ENCODE measurements around the gene LPAR6.

Gene LPAR6

DNA sequence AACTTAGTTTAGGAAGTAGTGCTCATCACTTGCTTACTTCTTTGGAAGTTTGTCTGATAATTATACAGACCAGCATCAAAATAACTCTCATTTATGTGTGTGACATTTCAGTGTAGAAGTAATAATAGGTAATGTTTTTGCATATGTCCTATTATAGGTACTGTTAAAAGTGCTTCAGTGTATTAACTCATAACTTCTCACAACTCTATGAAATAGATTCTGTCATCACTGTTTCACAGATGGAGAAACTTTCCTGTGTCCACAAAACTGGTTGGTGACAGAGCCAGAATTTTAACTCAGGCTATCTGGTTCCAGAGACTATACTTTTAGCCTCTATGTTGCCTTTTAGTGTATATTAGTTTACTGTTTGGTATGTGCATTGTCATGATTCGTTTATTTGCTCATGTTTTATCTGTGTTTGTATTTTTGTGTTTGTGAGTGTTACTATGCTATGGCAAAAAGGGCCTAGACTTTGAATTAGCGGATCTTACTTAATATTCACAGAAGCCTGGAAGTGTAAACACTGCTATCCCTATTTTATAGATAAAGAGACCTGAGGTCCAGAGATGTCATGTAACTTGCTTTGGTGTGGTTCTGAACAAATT, 12.7 kb downstream of the LPAR6 start:
- TF ChIP-seq, protein P1, sequence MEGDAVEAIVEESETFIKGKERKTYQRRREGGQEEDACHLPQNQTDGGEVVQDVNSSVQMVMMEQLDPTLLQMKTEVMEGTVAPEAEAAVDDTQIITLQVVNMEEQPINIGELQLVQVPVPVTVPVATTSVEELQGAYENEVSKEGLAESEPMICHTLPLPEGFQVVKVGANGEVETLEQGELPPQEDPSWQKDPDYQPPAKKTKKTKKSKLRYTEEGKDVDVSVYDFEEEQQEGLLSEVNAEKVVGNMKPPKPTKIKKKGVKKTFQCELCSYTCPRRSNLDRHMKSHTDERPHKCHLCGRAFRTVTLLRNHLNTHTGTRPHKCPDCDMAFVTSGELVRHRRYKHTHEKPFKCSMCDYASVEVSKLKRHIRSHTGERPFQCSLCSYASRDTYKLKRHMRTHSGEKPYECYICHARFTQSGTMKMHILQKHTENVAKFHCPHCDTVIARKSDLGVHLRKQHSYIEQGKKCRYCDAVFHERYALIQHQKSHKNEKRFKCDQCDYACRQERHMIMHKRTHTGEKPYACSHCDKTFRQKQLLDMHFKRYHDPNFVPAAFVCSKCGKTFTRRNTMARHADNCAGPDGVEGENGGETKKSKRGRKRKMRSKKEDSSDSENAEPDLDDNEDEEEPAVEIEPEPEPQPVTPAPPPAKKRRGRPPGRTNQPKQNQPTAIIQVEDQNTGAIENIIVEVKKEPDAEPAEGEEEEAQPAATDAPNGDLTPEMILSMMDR (IDR thresholded peaks at IDR 0.05; ENCODE audit: insufficient read depth, low read length, missing control alignments): no peak
- no peak overlapping the region for H3K4me3 ChIP-seq (ENCODE audit: low read depth, low read length)
- POLR2A ChIA-PET: no interaction called here
- DNase-seq (ENCODE audit: low read depth, low spot score): no peak
- CTCF ChIA-PET: interaction anchor here (1.4 kb wide), 1 partner anchor 15 kb away, joined by 3 read pairs; no protein-coding TSS in a partner anchor

DNA sequence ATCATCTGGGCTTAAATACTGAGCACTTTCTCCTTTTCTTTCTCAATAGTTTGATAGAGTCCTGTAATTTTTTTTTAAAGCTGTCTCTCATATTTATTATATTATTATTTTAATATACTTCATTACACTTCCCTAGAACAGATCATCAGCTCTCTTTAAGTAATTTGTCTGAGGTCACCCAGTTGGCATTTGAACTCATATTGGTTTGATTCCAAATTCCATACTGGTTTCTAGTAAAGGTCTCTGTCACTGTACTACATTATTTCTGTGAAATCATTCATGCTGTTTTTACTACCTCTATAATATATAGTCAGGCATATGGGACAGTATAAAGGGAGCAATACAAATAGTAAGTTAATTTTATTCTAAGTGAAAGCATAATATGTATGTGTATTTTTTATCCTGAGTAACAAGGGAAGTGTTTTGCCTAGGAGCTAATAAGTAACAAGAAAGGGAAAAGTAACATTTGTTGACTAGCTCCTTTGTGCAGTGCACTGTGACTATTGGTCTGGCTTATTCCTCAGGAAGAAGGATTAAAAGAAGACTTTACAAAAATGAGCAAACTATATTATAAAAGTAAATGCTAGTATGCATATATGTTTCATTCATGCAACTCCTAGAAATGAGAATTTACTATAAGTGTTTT, 14.3 kb downstream of the LPAR6 start:
- H3K4me3 ChIP-seq (ENCODE audit: low read depth, low read length): no peak overlapping the region
- TF ChIP-seq, protein P1 (IDR thresholded peaks at IDR 0.05; ENCODE audit: insufficient read depth, low read length, missing control alignments): no peak
- ChIA-PET CTCF (interaction anchor here (0.9 to 1.6 kb wide), 4 partner anchors 16 to 182 kb away, joined by 3 to 8 read pairs (median 5); no protein-coding TSS in a partner anchor), POLR2A (interaction anchor here (0.6 kb wide), 1 partner anchor 60 kb away, joined by 3 read pairs; no protein-coding TSS in a partner anchor)
- DNase-seq (ENCODE audit: low read depth, low spot score): no peak

- H3K4me3 ChIP-seq (ENCODE audit: low read depth, low read length): no peak overlapping the region
- CTCF ChIA-PET: interaction anchor here (0.9 to 1.6 kb wide), 3 partner anchors 64 to 183 kb away, joined by 3 to 8 read pairs (median 7); no protein-coding TSS in a partner anchor
- POLR2A ChIA-PET: no interaction called here
- TF ChIP-seq, protein P1 (IDR thresholded peaks at IDR 0.05; ENCODE audit: insufficient read depth, low read length, missing control alignments): no peak
- no peak for DNase-seq (ENCODE audit: low read depth, low spot score)
These were observed 15.2 kb downstream of the LPAR6 start for GRCh38 chr13:48397744-48398143.

DNA sequence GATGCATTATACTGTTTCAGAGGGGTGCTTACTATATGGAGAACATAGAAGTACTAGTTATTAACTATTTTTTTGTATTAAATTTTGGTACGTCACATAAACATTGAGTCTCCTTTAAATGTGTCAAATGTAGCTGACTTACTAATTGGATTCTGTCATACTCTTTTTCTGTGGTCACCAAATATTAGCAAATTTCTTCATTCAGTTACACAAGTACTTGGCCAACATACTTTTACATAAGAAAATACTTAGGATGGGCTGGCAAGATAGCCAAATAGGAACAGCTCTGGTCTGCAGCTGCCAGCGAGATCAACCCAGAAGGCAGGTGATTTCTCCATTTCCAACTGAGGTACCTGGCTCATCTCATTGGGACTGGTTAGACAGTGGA, 19.2 kb downstream of the LPAR6 start:
- POLR2A ChIA-PET: no interaction called here
- no peak overlapping the region for H3K4me3 ChIP-seq (ENCODE audit: low read depth, low read length)
- CTCF ChIA-PET: no interaction called here

GRCh38 chr13:48393030-48393697, 19.7 kb downstream of the LPAR6 start:
- TF ChIP-seq, protein P1 (IDR thresholded peaks at IDR 0.05; ENCODE audit: insufficient read depth, low read length, missing control alignments): no peak
- no peak overlapping the region for H3K4me3 ChIP-seq (ENCODE audit: low read depth, low read length)
- CTCF ChIA-PET: no interaction called here
- POLR2A ChIA-PET: no interaction called here
- no peak for DNase-seq (ENCODE audit: low read depth, low spot score)

More for the DNA sequence above, 19.2 kb downstream of the LPAR6 start:
- no peak for DNase-seq (ENCODE audit: low read depth, low spot score)
- TF ChIP-seq, protein P1 (IDR thresholded peaks at IDR 0.05; ENCODE audit: insufficient read depth, low read length, missing control alignments): no peak

DNA sequence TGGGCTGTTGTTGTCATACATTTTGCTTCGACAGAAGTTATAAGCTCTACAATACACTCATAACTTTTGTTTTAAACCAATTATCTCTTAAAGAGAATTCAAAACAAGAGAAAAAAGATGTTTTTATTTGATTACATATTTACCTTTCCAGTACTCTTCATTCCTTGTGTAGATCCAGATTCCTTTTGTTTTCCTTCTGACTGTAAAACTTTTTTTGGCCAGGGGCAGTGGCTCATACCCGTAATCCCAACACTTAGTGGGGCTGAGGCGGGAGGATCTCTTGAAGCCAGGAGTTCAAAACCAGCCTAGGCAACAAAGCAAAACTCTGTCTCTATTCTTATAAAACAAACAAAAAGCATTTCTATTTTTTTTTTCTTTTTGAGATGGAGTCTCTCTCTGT, 21.7 kb downstream of the LPAR6 start:
- ChIA-PET CTCF (interaction anchor here (1.1 kb wide), 1 partner anchor 11 kb away, joined by 3 read pairs; no protein-coding TSS in a partner anchor), POLR2A (no interaction called here)
- H3K4me3 ChIP-seq (ENCODE audit: low read depth, low read length): no peak overlapping the region
- TF ChIP-seq, protein P1 (IDR thresholded peaks at IDR 0.05; ENCODE audit: insufficient read depth, low read length, missing control alignments): no peak
- DNase-seq (ENCODE audit: low read depth, low spot score): no peak

All from AG04449 (cell line).